ENCODE data around the gene SLAMF6.
"Not testable (repeated sequence)": the region's sequence is repeated elsewhere in the genome, so short reads cannot be mapped to it uniquely, and the experiment has no call there.

The SLAMF6 gene

GRCh38 chr1:160500321-160500990 lies 22.6 kb downstream of the SLAMF6 start:
- DNase-seq, result no peak

- peak; percentile 93 for DNase-seq
Measured at GRCh38 chr1:160499631-160500030, 23.4 kb downstream of the SLAMF6 start.

- not testable (repeated sequence) for DNase-seq
Measured at GRCh38 chr1:160498301-160499065, 24.6 kb downstream of the SLAMF6 start.

GRCh38 chr1:160496334-160496733 lies 26.7 kb downstream of the SLAMF6 start:
- DNase-seq, result no peak

- DNase-seq, result peak; percentile 23
Measured at GRCh38 chr1:160494620-160495019, 28.4 kb downstream of the SLAMF6 start.

- DNase-seq, result no peak
Measured at GRCh38 chr1:160492617-160493016, 30.4 kb downstream of the SLAMF6 start.

- no peak for DNase-seq
Measured at GRCh38 chr1:160491981-160492380, 31.1 kb downstream of the SLAMF6 start.

- no peak for DNase-seq
Measured at GRCh38 chr1:160491017-160491416, 32.0 kb downstream of the SLAMF6 start.

- peak; percentile 45 for DNase-seq
Measured at GRCh38 chr1:160489513-160490261, 33.4 kb downstream of the SLAMF6 start.

GRCh38 chr1:160488347-160489058 lies 34.6 kb downstream of the SLAMF6 start:
- no peak for DNase-seq

- DNase-seq, result no peak
Measured at GRCh38 chr1:160486453-160486852, 36.6 kb downstream of the SLAMF6 start.

GRCh38 chr1:160483505-160484185 lies 39.4 kb downstream of the SLAMF6 start:
- DNase-seq, result no peak

GRCh38 chr1:160481979-160482596 lies 41.0 kb downstream of the SLAMF6 start:
- no peak for DNase-seq

- not testable (repeated sequence) for DNase-seq
Measured at GRCh38 chr1:160480781-160481180, 42.3 kb downstream of the SLAMF6 start.

GRCh38 chr1:160479091-160479490 lies 44.0 kb downstream of the SLAMF6 start:
- DNase-seq, result not testable (repeated sequence)

- DNase-seq, result peak; percentile 87
Measured at GRCh38 chr1:160474392-160475242, 48.4 kb downstream of the SLAMF6 start.

GRCh38 chr1:160472112-160472511 lies 50.9 kb downstream of the SLAMF6 start:
- DNase-seq, result no peak

- DNase-seq, result peak; percentile 39
Measured at GRCh38 chr1:160471253-160471652, 51.8 kb downstream of the SLAMF6 start.

GRCh38 chr1:160467576-160467975 lies 55.5 kb downstream of the SLAMF6 start:
- DNase-seq, result peak; percentile 86

GRCh38 chr1:160466961-160467360 lies 56.1 kb downstream of the SLAMF6 start:
- DNase-seq, result peak; percentile 95

GRCh38 chr1:160465123-160465522 lies 57.9 kb downstream of the SLAMF6 start:
- no peak for DNase-seq
